ENCODE measurements around the gene CREBBP. TPM values are rescaled to one million over a fixed set of nuclear protein-coding genes. Genes with fewer than 3 reads are reported as not detected.

Gene CREBBP
- total and polyA plus RNA-seq, 9 of the 15 experiments (the other 6 are each of a cell fraction or from before 2014, with no cell fraction given), result 0.70 to 24.8 (median 5.6) TPM

DNA sequence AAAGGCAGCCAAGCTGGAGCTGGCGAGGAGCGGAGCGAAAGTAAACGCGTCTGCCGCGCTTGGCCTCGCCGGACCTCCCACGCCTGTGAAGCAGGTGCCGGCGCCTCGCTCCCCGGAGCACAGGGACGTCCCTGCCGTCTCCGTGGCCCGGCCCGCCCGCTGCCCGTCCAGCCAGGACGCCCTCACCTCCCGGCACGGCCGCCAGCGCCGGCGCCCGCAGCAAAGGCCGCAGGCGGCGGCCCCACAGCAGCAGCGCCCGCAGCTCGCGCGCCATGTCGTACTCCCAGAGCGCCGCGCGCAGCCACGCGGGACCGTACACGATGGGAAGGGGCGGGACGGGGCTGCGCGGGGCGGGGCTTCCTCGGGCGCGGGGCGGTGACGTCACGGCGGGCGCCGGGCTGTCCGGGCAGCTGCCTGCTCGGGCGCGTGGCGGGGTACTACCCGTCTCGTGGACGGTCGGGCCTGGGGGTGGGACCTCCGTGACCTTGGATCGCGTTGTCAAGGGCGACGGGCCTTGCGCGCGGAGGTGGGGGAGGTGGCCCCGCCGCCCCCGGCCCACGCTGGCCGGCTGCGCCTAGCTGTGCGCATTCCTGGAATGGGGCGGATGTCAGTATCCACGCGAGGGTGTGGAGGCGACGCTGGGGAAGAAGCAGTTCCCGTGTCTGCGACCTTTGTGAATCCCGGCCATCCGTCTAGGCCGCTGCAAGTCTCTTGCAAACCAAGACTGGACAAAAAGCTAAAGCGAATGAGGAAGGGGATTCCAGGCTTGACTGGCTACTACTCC, 163.1 kb downstream of the CREBBP start, which contains the start of gene TRAP1:
Gene TRAP1, minus strand, starts transcription at position 290 of the 784 bp plus-strand sequence. Its CDS starts 16 bp downstream, at position 274.
- Histone ChIP-seq H3K9me1 (ENCODE audit: control insufficient read depth, insufficient read depth, low read length) (peaks cover 9% of the 10 kb centered on the region), H3K4me1 (replicated peaks in 1 of 2; ENCODE audit: control insufficient read depth in 2 of 2, insufficient read depth in 2 of 2, low read length in 2 of 2) (peaks cover 22 to 47% of the 10 kb centered on the region in 2 experiments), H3K4me2 (ENCODE audit: insufficient read depth, low read length) (peak within 1 kb of the TSS; percentile 99), H2AFZ (ENCODE audit: low read depth, low read length) (peak within 1 kb of the TSS; percentile 93), H3K27me3 (ENCODE audit: control insufficient read depth in 2 of 2, insufficient read depth in 2 of 2, low read length in 2 of 2) (no peaks in the 10 kb centered on the region), H3K79me2 (ENCODE audit: control insufficient read depth, insufficient read depth, low read length) (peaks cover 58% of the 10 kb centered on the region), H4K20me1 (replicated peaks; ENCODE audit: control insufficient read depth, insufficient read depth, low read length) (no peaks in the 10 kb centered on the region; the same call in 1 of the 2 replicates), H3K9ac (ENCODE audit: insufficient read depth in 1 of 2, low read depth in 2 of 2, low read length in 2 of 2) (peak within 1 kb of the TSS; percentile 95 to 98), H3K36me3 (ENCODE audit: control insufficient read depth, insufficient read depth, low read length) (peaks cover 36% of the 10 kb centered on the region), H3K4me3 (peak within 1 kb of the TSS; percentile 97), H3K27ac (ENCODE audit: extremely low read depth, low read depth, low read length) (peak within 1 kb of the TSS; percentile 95), H3K9me3 (replicated peaks; ENCODE audit: control insufficient read depth, insufficient read depth, low read depth, low read length) (0 out of 2 replicates have a peak, but pooled peaks cover 1% of the 10 kb centered on the region)
- POLR2A ChIA-PET, result interaction anchor here (0.6 to 2.3 kb wide), 11 partner anchors 10 to 357 kb away, joined by 3 to 6 read pairs (median 3); partner anchors contain the start of gene CREBBP
- FAIRE-seq, result no peak
- WGBS (ENCODE audit: insufficient coverage, low coverage, missing lambda C conversion rate), result under 1% methylated on average over 56 of the region's 95 CpGs
- in situ Hi-C loops (cut with MboI) (no loop called here), intact Hi-C loops (cut with micrococcal nuclease) (no loop called here)
- BruUV-seq (replicated peaks), result no TSS peak
- ATAC-seq, result peak; percentile 92
- CTCF ChIA-PET (ENCODE audit: low intra/inter-chr PET ratio), result no interaction called here
- peak; percentile 92 to 97 (median 96) for DNase-seq (ENCODE audit: extremely low read depth in 1 of 4, low spot score in 3 of 4)
- TF ChIP-seq ETV6 (IDR thresholded peaks at IDR 0.05; ENCODE audit: borderline replicate concordance in 1 of 2, low read depth in 2 of 2, low read length in 1 of 2) (no peak), ETV6 (CRISPR knock-in tag; IDR thresholded peaks at IDR 0.05; ENCODE audit: borderline replicate concordance) (peak; percentile 58; the same call in 1 of the 2 replicates), ZNF174 (CRISPR knock-in tag; IDR thresholded peaks at IDR 0.05) (no peak), EGR1 (conservative IDR thresholded peaks at IDR 0.05) (peak; percentile 87), FIP1L1 (IDR thresholded peaks at IDR 0.05; ENCODE audit: low read depth, low read length, poor library complexity, severe bottlenecking) (peak; percentile 79), BRD9 (IDR thresholded peaks at IDR 0.05; ENCODE audit: low read depth, partially characterized antibody) (no peak), TAF15 (IDR thresholded peaks at IDR 0.05; ENCODE audit: low read depth, low read length) (no peak), ZNF436 (CRISPR knock-in tag; IDR thresholded peaks at IDR 0.05) (no peak), SNRNP70 (optimal IDR thresholded peaks at IDR 0.05; ENCODE audit: low read depth, low read length) (no peak), ZFP30 (CRISPR knock-in tag; IDR thresholded peaks at IDR 0.05; ENCODE audit: borderline replicate concordance) (no peak), ARID2 (IDR thresholded peaks at IDR 0.05) (no peak), XRCC5 (IDR thresholded peaks at IDR 0.05; ENCODE audit: low read depth, low read length) (no peak), KLF1 (tag; IDR thresholded peaks at IDR 0.05) (no peak), GATA2 (CRISPR knock-in tag; IDR thresholded peaks at IDR 0.05) (no peak), ZNF644 (tag; IDR thresholded peaks at IDR 0.05; ENCODE audit: low read depth) (no peak), ILF3 (IDR thresholded peaks at IDR 0.05; ENCODE audit: borderline replicate concordance) (0 out of 2 replicates have a peak, but pooled peaks have one; percentile 34), ARNT (IDR thresholded peaks at IDR 0.05) (no peak), MAFG (tag; conservative IDR thresholded peaks at IDR 0.05) (no peak)
- TF ChIP-seq, protein P1, sequence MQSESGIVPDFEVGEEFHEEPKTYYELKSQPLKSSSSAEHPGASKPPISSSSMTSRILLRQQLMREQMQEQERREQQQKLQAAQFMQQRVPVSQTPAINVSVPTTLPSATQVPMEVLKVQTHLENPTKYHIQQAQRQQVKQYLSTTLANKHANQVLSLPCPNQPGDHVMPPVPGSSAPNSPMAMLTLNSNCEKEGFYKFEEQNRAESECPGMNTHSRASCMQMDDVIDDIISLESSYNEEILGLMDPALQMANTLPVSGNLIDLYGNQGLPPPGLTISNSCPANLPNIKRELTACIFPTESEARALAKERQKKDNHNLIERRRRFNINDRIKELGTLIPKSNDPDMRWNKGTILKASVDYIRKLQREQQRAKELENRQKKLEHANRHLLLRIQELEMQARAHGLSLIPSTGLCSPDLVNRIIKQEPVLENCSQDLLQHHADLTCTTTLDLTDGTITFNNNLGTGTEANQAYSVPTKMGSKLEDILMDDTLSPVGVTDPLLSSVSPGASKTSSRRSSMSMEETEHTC (IDR thresholded peaks at IDR 0.05), result peak; percentile 47; the same call in 1 of the 2 replicates
- TF ChIP-seq, protein P2, sequence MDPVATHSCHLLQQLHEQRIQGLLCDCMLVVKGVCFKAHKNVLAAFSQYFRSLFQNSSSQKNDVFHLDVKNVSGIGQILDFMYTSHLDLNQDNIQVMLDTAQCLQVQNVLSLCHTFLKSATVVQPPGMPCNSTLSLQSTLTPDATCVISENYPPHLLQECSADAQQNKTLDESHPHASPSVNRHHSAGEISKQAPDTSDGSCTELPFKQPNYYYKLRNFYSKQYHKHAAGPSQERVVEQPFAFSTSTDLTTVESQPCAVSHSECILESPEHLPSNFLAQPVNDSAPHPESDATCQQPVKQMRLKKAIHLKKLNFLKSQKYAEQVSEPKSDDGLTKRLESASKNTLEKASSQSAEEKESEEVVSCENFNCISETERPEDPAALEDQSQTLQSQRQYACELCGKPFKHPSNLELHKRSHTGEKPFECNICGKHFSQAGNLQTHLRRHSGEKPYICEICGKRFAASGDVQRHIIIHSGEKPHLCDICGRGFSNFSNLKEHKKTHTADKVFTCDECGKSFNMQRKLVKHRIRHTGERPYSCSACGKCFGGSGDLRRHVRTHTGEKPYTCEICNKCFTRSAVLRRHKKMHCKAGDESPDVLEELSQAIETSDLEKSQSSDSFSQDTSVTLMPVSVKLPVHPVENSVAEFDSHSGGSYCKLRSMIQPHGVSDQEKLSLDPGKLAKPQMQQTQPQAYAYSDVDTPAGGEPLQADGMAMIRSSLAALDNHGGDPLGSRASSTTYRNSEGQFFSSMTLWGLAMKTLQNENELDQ (CRISPR knock-in tag; IDR thresholded peaks at IDR 0.05; ENCODE audit: borderline replicate concordance), result no peak

Measured in K562 (cell line).